Ectodermal cell (in vitro differentiated cells): ENCODE measurements around the gene MYD88.

Source experiments
- H3K27ac ChIP-seq: 2 replicates; pipeline ENCODE4 v1.7.0; 2013; ENCODE audit warnings: mild to moderate bottlenecking, low read depth, low read length; ENCODE audit not compliant: insufficient read depth, poor library complexity, severe bottlenecking
- H3K27me3 ChIP-seq: 2 replicates; pipeline ENCODE4 v1.7.0; 2013; ENCODE audit warnings: mild to moderate bottlenecking, low read length; ENCODE audit not compliant: insufficient read depth, control insufficient read depth, poor library complexity, severe bottlenecking
- H3K36me3 ChIP-seq: one replicate; pipeline ENCODE4 v1.7.0; 2013; ENCODE audit warnings: low read length; ENCODE audit not compliant: control insufficient read depth, insufficient read depth
- H3K4me1 ChIP-seq: one replicate; pipeline ENCODE4 v1.7.0; 2013; ENCODE audit warnings: low read length; ENCODE audit not compliant: control insufficient read depth, insufficient read depth
- H3K4me3 ChIP-seq: 2 replicates; pipeline ENCODE4 v1.7.0; 2013; ENCODE audit warnings: low read depth, low read length, control low read depth; ENCODE audit not compliant: insufficient read depth
- H3K9me3 ChIP-seq: 2 replicates; pipeline ENCODE4 v1.7.0; 2013; ENCODE audit warnings: mild to moderate bottlenecking, low read length, moderate library complexity; ENCODE audit not compliant: control insufficient read depth
- WGBS, 2 experiments: methylation state at CpG; one replicate each; pipeline ENCODE4 v1.1.7; 2013; ENCODE audit warnings: missing lambda C conversion rate in 2 of 2; 5-methylcytosine and 5-hydroxymethylcytosine counted together

MYD88 gene

DNA sequence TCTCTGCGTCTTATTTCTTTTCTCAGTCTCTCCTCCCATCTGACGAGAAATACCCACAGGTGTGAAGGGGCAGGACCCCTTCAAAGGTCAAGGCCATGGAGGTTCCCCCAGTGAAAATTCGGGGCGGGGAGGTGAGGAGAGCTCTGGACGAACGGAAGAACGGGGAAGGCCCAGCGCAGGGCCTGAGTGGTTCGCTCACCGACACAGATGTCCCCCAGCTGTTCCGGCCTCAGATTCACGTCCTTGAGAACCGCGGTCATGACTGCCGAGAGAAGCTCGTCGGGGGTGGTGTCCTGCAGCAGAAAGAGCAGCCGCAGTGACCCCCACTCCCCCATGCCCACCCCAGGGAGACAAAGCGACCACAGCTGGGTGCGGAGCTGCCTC lies 2.1 kb upstream of the MYD88 start:
- peak overlapping the region; percentile 78 for H3K4me3 ChIP-seq
- H3K27ac ChIP-seq = no peak overlapping the region
- peaks cover 12% of the 10 kb centered on the region for H3K27me3 ChIP-seq
- peaks cover 11% of the 10 kb centered on the region for H3K4me1 ChIP-seq
- peaks cover under 1% of the 10 kb centered on the region for H3K36me3 ChIP-seq
- 1% methylated on average over 20 of the region's 20 CpGs for WGBS, 2 experiments
- H3K9me3 ChIP-seq = no peaks in the 10 kb centered on the region

- Histone ChIP-seq H3K36me3 (no peaks in the 10 kb centered on the region), H3K4me1 (peaks cover 11% of the 10 kb centered on the region), H3K4me3 (peak within 1 kb of the TSS; percentile 78), H3K9me3 (no peaks in the 10 kb centered on the region), H3K27ac (peak within 1 kb of the TSS; percentile 75), H3K27me3 (peaks cover 12% of the 10 kb centered on the region)
- 0% methylated on average over 66 of the region's 66 CpGs for WGBS, 2 experiments
Observed at GRCh38 chr3:38136777-38137614, 1.5 kb upstream of the MYD88 start, which contains the start of gene ACAA1. Gene ACAA1 (minus strand): TSS chr3:38137127. CDS start chr3:38137035, 92 bp downstream.

DNA sequence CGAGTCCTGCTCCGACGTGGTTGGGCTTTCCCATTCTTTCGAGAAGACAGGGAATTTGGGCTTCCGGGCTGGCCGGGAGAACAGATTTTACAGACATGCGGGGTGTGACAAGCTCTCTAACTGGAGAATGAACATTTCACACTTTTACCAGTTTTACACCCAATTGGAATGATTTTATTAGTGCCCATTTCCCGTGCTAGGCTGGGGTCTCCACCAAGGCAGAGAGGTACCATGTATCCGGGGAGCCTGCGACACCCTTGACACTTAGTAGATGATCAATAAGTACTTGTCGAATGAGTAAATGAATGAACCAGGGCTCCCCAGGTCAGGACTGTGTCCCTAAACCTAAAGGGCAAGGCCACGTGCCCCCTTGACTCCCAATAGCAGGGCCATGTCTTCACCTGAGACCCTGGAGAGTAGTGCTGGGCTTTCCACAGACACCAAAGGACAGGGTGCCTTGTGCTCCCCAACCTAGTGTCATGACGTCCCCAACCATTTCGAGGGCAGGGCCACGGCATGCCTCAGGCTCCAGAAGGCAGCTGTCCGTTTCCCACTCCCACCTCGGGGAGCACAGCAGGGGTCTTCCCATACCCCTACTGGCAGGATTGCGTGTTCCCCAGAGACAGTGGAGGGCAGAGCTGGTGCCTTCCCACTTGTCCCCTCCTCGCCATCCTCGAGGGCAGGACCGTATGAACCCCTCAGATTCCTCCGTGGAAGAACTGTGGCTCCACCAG lies 679 bp upstream of the MYD88 start:
- H3K27ac ChIP-seq = peak overlapping the region; percentile 75
- H3K36me3 ChIP-seq = no peaks in the 10 kb centered on the region
- H3K4me3 ChIP-seq = peak overlapping the region; percentile 78
- H3K27me3 ChIP-seq = peaks cover 12% of the 10 kb centered on the region
- WGBS, 2 experiments = 19 to 20% methylated on average over 22 of the region's 22 CpGs
- peaks cover 11% of the 10 kb centered on the region for H3K4me1 ChIP-seq
- no peaks in the 10 kb centered on the region for H3K9me3 ChIP-seq

GRCh38 chr3:38139191-38139590 lies 730 bp downstream of the MYD88 start:
- Histone ChIP-seq H3K9me3 (no peaks in the 10 kb centered on the region), H3K36me3 (no peaks in the 10 kb centered on the region), H3K4me1 (peaks cover 11% of the 10 kb centered on the region), H3K27me3 (peaks cover 12% of the 10 kb centered on the region), H3K27ac (no peak overlapping the region), H3K4me3 (peak overlapping the region; percentile 78)
- 28 to 30% methylated on average over 8 of the region's 8 CpGs for WGBS, 2 experiments

- H3K4me1 ChIP-seq = peaks cover 11% of the 10 kb centered on the region
- no peak overlapping the region for H3K27ac ChIP-seq
- H3K27me3 ChIP-seq = peaks cover 12% of the 10 kb centered on the region
- 94% methylated on average over 7 of the region's 7 CpGs for WGBS, 2 experiments
- peak overlapping the region; percentile 78 for H3K4me3 ChIP-seq
- H3K9me3 ChIP-seq = no peaks in the 10 kb centered on the region
- no peaks in the 10 kb centered on the region for H3K36me3 ChIP-seq
Observed at GRCh38 chr3:38139652-38140051, 1.2 kb downstream of the MYD88 start.

- Histone ChIP-seq H3K27ac (no peak overlapping the region), H3K4me1 (peaks cover 11% of the 10 kb centered on the region), H3K36me3 (no peaks in the 10 kb centered on the region), H3K9me3 (no peaks in the 10 kb centered on the region), H3K4me3 (no peak overlapping the region), H3K27me3 (peaks cover 12% of the 10 kb centered on the region)
- WGBS, 2 experiments = 96 to 97% methylated on average over 13 of the region's 13 CpGs
Observed at GRCh38 chr3:38140326-38141172, 2.1 kb downstream of the MYD88 start.

DNA sequence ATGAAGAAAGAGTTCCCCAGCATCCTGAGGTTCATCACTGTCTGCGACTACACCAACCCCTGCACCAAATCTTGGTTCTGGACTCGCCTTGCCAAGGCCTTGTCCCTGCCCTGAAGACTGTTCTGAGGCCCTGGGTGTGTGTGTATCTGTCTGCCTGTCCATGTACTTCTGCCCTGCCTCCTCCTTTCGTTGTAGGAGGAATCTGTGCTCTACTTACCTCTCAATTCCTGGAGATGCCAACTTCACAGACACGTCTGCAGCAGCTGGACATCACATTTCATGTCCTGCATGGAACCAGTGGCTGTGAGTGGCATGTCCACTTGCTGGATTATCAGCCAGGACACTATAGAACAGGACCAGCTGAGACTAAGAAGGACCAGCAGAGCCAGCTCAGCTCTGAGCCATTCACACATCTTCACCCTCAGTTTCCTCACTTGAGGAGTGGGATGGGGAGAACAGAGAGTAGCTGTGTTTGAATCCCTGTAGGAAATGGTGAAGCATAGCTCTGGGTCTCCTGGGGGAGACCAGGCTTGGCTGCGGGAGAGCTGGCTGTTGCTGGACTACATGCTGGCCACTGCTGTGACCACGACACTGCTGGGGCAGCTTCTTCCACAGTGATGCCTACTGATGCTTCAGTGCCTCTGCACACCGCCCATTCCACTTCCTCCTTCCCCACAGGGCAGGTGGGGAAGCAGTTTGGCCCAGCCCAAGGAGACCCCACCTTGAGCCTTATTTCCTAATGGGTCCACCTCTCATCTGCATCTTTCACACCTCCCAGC lies 2.9 kb downstream of the MYD88 start:
- Histone ChIP-seq H3K36me3 (no peaks in the 10 kb centered on the region), H3K27ac (no peak overlapping the region), H3K27me3 (peaks cover 12% of the 10 kb centered on the region), H3K9me3 (no peaks in the 10 kb centered on the region), H3K4me3 (no peak overlapping the region), H3K4me1 (peaks cover 11% of the 10 kb centered on the region)
- 90 to 93% methylated on average over 7 of the region's 7 CpGs for WGBS, 2 experiments

DNA sequence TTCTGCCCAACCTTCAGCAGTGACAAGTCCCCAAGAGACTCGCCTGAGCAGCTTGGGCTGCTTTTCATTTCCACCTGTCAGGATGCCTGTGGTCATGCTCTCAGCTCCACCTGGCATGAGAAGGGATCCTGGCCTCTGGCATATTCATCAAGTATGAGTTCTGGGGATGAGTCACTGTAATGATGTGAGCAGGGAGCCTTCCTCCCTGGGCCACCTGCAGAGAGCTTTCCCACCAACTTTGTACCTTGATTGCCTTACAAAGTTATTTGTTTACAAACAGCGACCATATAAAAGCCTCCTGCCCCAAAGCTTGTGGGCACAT lies 3.5 kb downstream of the MYD88 start:
- H3K36me3 ChIP-seq = no peaks in the 10 kb centered on the region
- H3K4me1 ChIP-seq = peaks cover 11% of the 10 kb centered on the region
- H3K4me3 ChIP-seq = no peak overlapping the region
- H3K27ac ChIP-seq = no peak overlapping the region
- no peaks in the 10 kb centered on the region for H3K9me3 ChIP-seq
- 91 to 92% methylated on average over 2 of the region's 2 CpGs for WGBS, 2 experiments
- peaks cover 12% of the 10 kb centered on the region for H3K27me3 ChIP-seq

DNA sequence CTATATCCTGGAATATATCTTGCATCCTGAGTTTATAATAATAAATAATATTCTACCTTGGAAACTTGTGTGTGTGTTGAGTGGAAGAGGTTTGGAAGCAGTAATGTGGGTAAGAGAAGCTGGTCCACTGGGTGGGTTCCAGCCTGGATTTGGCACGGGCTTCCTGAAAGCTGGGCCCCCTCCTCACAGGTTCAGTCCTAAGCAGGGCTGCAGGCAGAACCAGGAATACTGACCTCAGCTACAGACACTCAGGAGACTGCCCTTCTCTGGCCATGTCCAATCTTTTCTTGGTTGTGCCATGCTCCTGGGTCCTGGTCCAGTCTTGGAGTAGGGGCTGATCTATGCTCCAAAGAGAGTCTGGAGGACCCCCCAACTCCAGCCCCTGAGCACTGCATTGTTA lies 4.5 kb downstream of the MYD88 start:
- H3K4me3 ChIP-seq = no peak overlapping the region
- H3K9me3 ChIP-seq = no peaks in the 10 kb centered on the region
- H3K27me3 ChIP-seq = peaks cover 12% of the 10 kb centered on the region
- WGBS, 2 experiments = 81 to 88% methylated on average over 1 of the region's 1 CpG
- H3K36me3 ChIP-seq = no peaks in the 10 kb centered on the region
- H3K27ac ChIP-seq = no peak overlapping the region
- peaks cover 9% of the 10 kb centered on the region for H3K4me1 ChIP-seq
